ENCODE data around the gene BMERB1.

BMERB1 gene

DNA sequence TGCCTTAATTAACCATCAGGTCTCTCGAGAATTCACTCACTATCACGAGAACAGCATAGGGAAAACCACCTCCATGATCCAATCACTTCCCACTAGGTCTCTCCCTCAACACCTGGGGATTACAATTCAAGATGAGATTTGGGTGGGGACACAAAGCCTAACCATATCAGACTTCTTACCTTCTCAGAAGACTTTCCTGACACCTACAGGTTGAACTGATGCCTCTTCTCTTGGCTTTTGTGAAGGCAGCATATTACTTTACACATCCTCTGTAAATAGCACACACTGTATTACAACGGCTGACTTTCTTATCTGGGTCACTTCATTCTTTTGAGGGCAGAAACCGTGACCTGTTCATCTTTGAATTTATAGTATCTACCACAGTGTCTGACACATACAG lies 23.6 kb downstream of the BMERB1 start:
- TF ChIP-seq, protein P1, sequence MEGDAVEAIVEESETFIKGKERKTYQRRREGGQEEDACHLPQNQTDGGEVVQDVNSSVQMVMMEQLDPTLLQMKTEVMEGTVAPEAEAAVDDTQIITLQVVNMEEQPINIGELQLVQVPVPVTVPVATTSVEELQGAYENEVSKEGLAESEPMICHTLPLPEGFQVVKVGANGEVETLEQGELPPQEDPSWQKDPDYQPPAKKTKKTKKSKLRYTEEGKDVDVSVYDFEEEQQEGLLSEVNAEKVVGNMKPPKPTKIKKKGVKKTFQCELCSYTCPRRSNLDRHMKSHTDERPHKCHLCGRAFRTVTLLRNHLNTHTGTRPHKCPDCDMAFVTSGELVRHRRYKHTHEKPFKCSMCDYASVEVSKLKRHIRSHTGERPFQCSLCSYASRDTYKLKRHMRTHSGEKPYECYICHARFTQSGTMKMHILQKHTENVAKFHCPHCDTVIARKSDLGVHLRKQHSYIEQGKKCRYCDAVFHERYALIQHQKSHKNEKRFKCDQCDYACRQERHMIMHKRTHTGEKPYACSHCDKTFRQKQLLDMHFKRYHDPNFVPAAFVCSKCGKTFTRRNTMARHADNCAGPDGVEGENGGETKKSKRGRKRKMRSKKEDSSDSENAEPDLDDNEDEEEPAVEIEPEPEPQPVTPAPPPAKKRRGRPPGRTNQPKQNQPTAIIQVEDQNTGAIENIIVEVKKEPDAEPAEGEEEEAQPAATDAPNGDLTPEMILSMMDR (IDR thresholded peaks at IDR 0.05) = no peak

GRCh38 chr16:15459791-15460190 lies 25.4 kb downstream of the BMERB1 start:
- TF ChIP-seq, protein P1 (IDR thresholded peaks at IDR 0.05) = no peak

DNA sequence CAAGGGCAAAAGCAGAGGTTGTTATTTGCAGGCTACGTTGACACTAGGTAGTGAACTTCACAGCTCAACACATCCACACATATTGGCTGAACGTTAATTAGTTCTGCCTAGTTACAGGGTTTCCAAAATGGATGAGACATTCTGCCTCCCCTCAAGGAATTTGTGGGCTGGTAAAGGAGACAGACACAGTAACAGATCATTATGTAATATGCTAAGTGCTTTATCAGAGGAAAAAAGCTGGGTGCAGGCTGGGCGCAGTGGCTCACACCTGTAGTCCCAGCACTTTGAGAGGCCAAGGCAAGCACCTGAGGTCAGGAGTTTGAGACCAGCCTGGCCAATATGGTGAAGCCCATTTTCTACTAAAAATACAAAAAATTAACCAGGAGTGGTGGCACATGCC lies 26.2 kb downstream of the BMERB1 start:
- TF ChIP-seq, protein P1 (IDR thresholded peaks at IDR 0.05) = no peak

DNA sequence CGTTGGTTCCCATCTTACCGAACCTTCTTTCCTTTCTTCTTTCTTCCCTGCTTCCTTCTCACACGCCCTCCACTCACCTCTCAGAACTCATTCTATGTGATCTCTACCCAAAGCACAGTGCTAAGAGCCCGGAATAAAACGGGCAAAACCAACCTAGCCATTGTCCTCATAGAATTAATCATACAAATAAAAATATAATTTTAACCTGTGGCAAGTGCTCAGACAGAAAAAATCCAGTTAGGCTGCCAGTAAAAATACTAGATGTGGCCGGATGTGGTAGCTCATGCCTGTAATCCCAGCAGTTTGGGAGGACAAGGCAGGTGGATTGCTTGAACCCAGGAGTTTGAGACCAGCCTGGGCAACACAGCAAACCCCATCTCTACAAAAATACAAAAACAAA lies 27.0 kb downstream of the BMERB1 start:
- TF ChIP-seq, protein P1 (IDR thresholded peaks at IDR 0.05) = no peak

GRCh38 chr16:15464401-15465186 lies 30.2 kb downstream of the BMERB1 start:
- TF ChIP-seq, protein P1 (IDR thresholded peaks at IDR 0.05) = no peak

DNA sequence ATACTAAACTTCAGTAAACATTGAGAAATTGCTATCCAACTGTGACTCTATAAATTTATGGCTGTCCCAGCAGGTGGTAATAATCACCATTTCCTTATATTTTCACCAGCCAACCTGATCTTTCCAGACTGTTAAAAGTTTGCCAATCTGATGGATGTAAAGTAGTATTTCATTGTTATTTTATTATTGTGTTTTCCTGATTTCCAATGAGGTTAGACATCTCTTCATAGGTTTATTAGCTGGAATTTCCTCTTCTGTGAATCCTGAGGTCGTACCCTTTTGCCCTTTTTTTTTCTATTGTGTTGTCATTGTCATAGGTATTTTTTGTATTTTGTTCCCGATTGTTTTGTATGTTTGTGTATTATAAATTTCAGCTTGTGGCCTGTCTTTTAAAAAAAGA lies 31.7 kb downstream of the BMERB1 start:
- TF ChIP-seq, protein P1 (IDR thresholded peaks at IDR 0.05) = no peak

DNA sequence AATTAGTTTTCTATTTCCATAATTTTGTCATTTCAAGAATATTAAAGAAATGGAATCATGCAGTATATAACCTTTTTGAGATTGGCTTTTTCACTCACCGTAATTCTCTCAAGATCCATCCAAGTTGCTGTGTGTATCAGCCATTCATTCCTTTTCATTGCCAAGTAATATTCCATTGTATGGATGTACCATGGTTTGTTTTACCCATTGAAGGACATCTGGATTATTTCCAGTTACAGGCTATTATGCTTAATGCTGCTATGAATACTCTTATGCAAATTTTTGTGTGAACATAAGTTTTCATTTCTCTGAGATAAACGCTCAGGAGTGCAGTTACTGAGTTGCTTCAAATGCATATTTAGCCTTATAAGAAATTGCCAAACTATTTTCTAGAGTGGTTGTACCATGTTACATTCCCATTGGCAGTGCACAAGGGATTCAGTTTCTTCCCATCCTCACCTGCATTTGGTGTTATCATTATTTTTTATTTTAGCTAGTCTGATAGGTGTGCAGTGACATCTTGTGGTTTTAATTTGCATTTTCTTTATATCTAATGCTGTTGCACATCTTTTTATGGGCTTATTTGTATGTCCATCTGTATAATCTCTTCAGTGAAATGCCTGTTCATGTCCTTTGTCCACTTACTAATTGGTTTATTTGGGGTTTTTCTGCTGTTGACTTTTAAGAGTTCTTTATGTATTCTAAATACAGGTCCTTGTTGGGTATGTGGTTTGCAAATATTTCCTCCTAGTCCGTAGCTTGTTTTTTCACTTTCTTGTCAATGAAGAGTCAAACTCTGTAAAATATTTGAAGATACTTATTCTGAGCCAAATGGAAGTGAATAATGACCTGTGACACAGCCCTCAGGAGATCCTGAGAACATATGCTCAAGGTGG lies 32.7 kb downstream of the BMERB1 start:
- TF ChIP-seq, protein P1 (IDR thresholded peaks at IDR 0.05) = peak; percentile 60
